GM18909 (cell line): ENCODE results near the gene GAPDH.
"Not testable (repeated sequence)": the region's sequence is repeated elsewhere in the genome, so short reads cannot be mapped to it uniquely, and the experiment has no call there.

Source experiments
- ATAC-seq: cut with Tn5 transposase; IDR thresholded peaks from one replicate; pipeline ENCODE4 v1.9.1; 2021; ENCODE audit warnings: mild to moderate bottlenecking; ENCODE audit not compliant: unreplicated experiment, poor library complexity

Gene GAPDH

GRCh38 chr12:6558014-6558760 lies 23.9 kb downstream of the GAPDH start:
- ATAC-seq: not testable (repeated sequence)

- ATAC-seq: no peak
These were observed 25.2 kb downstream of the GAPDH start for GRCh38 chr12:6559500-6559899.

- ATAC-seq: no peak
These were observed 26.3 kb downstream of the GAPDH start for GRCh38 chr12:6560501-6561205.

- no peak for ATAC-seq
These were observed 28.6 kb downstream of the GAPDH start for GRCh38 chr12:6562881-6563280.

GRCh38 chr12:6563448-6564050 lies 29.2 kb downstream of the GAPDH start:
- no peak for ATAC-seq

GRCh38 chr12:6567112-6567670 lies 32.9 kb downstream of the GAPDH start:
- ATAC-seq: no peak

- no peak for ATAC-seq
These were observed 35.0 kb downstream of the GAPDH start for GRCh38 chr12:6569312-6569711.

- no peak for ATAC-seq
These were observed 35.5 kb downstream of the GAPDH start for GRCh38 chr12:6569786-6570185.

GRCh38 chr12:6570264-6570887 lies 36.1 kb downstream of the GAPDH start:
- no peak for ATAC-seq

- no peak for ATAC-seq
These were observed 38.7 kb downstream of the GAPDH start for GRCh38 chr12:6573001-6573400.

- no peak for ATAC-seq
These were observed 40.4 kb downstream of the GAPDH start for GRCh38 chr12:6574576-6575295.

GRCh38 chr12:6575648-6576047 lies 41.3 kb downstream of the GAPDH start:
- no peak for ATAC-seq

- ATAC-seq: no peak
These were observed 47.9 kb downstream of the GAPDH start for GRCh38 chr12:6582196-6582595.

GRCh38 chr12:6582959-6583358 lies 48.6 kb downstream of the GAPDH start:
- ATAC-seq: no peak

- no peak for ATAC-seq
These were observed 50.0 kb downstream of the GAPDH start for GRCh38 chr12:6584293-6584692.

- ATAC-seq: not testable (repeated sequence)
These were observed 52.3 kb downstream of the GAPDH start for GRCh38 chr12:6586569-6586968.
